GM21576 (cell line): Measurements from ENCODE around the gene ZNF330.
"Not testable (repeated sequence)": the region's sequence is repeated elsewhere in the genome, so short reads cannot be mapped to it uniquely, and the experiment has no call there.

Experiments used
- ATAC-seq: cut with Tn5 transposase; IDR thresholded peaks from one replicate; pipeline ENCODE4 v1.9.1; 2021; ENCODE audit warnings: mild to moderate bottlenecking, moderate library complexity; ENCODE audit not compliant: unreplicated experiment

Gene ZNF330

GRCh38 chr4:141220691-141221659, at the start of gene ZNF330:
Gene ZNF330, plus strand, starts transcription at chr4:141220895. Its CDS starts 1,477 bp downstream, at chr4:141222372.
- peak; percentile 88 for ATAC-seq

GRCh38 chr4:141174457-141174856, 46.2 kb upstream of the ZNF330 start:
- no peak for ATAC-seq

GRCh38 chr4:141177171-141177570, 43.5 kb upstream of the ZNF330 start:
- no peak for ATAC-seq

GRCh38 chr4:141179474-141180373, 41.0 kb upstream of the ZNF330 start:
- ATAC-seq: no peak

- no peak for ATAC-seq
Measured at GRCh38 chr4:141180991-141181761, 39.5 kb upstream of the ZNF330 start.

- not testable (repeated sequence) for ATAC-seq
Measured at GRCh38 chr4:141183491-141183890, 37.2 kb upstream of the ZNF330 start.

GRCh38 chr4:141192564-141192963, 28.1 kb upstream of the ZNF330 start:
- ATAC-seq: no peak

- no peak for ATAC-seq
Measured at GRCh38 chr4:141193516-141194034, 27.1 kb upstream of the ZNF330 start.

GRCh38 chr4:141195095-141195707, 25.5 kb upstream of the ZNF330 start:
- no peak for ATAC-seq

- ATAC-seq: no peak
Measured at GRCh38 chr4:141196227-141196933, 24.3 kb upstream of the ZNF330 start.

- no peak for ATAC-seq
Measured at GRCh38 chr4:141207961-141208360, 12.7 kb upstream of the ZNF330 start.

- no peak for ATAC-seq
Measured at GRCh38 chr4:141210168-141210567, 10.5 kb upstream of the ZNF330 start.

GRCh38 chr4:141213550-141213991, 7.1 kb upstream of the ZNF330 start:
- no peak for ATAC-seq

GRCh38 chr4:141215030-141215429, 5.7 kb upstream of the ZNF330 start:
- ATAC-seq: no peak

GRCh38 chr4:141216002-141216761, 4.5 kb upstream of the ZNF330 start:
- no peak for ATAC-seq

GRCh38 chr4:141220271-141220670, 424 bp upstream of the ZNF330 start:
- peak; percentile 1 for ATAC-seq

- ATAC-seq: no peak
Measured at GRCh38 chr4:141223418-141223817, 2.7 kb downstream of the ZNF330 start.

- not testable (repeated sequence) for ATAC-seq
Measured at GRCh38 chr4:141227280-141227679, 6.6 kb downstream of the ZNF330 start.
